ENCODE results near the gene RASD1.

GRCh38 chr17:17518951-17519350 lies 22.8 kb upstream of the RASD1 start:
- TF ChIP-seq POLR2A (IDR thresholded peaks at IDR 0.05) (no peak), EP300 (IDR thresholded peaks at IDR 0.05) (no peak)
- TF ChIP-seq, protein P1, sequence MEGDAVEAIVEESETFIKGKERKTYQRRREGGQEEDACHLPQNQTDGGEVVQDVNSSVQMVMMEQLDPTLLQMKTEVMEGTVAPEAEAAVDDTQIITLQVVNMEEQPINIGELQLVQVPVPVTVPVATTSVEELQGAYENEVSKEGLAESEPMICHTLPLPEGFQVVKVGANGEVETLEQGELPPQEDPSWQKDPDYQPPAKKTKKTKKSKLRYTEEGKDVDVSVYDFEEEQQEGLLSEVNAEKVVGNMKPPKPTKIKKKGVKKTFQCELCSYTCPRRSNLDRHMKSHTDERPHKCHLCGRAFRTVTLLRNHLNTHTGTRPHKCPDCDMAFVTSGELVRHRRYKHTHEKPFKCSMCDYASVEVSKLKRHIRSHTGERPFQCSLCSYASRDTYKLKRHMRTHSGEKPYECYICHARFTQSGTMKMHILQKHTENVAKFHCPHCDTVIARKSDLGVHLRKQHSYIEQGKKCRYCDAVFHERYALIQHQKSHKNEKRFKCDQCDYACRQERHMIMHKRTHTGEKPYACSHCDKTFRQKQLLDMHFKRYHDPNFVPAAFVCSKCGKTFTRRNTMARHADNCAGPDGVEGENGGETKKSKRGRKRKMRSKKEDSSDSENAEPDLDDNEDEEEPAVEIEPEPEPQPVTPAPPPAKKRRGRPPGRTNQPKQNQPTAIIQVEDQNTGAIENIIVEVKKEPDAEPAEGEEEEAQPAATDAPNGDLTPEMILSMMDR (IDR thresholded peaks at IDR 0.05): no peak
